Urinary bladder (tissue), 4 donors: ENCODE data around the gene SPATA32. TPM values are rescaled to one million over a fixed set of nuclear protein-coding genes. Genes with fewer than 3 reads are reported as not detected.

Experiments
- DNase-seq: peaks from one replicate; pipeline ENCODE4 v3.0.0-alpha.2; 2015; ENCODE audit errors: extremely low spot score
- H3K27ac ChIP-seq: one replicate; pipeline ENCODE4 v1.5.1; 2013; ENCODE audit warnings: low read depth, mild to moderate bottlenecking, moderate library complexity
- H3K36me3 ChIP-seq: one replicate; pipeline ENCODE4 v1.6.1; 2013; ENCODE audit warnings: mild to moderate bottlenecking, moderate library complexity; ENCODE audit not compliant: insufficient read depth
- H3K4me1 ChIP-seq: one replicate; pipeline ENCODE4 v1.6.1; 2013; ENCODE audit warnings: mild to moderate bottlenecking, moderate library complexity; ENCODE audit not compliant: insufficient read depth
- H3K4me3 ChIP-seq: one replicate; pipeline ENCODE4 v1.5.1; 2013; ENCODE audit warnings: low read depth, low read length
- WGBS: extraction: QIAGEN DNeasy Blood & Tissue Kit; methylation state at CpG from one replicate; pipeline ENCODE4 v1.1.7; 2013; 5-methylcytosine and 5-hydroxymethylcytosine counted together
- polyA plus RNA-seq: library from polyadenylated mRNA; stranded (reverse); fragments of 200-250 nt; gene quantifications from one replicate; pipeline ENCODE4 v1.2.3, GENCODE V29; 2013
- total RNA-seq: library from RNA; depleted of rRNA; stranded (reverse); fragments of >200 nt; gene quantifications from one replicate; pipeline ENCODE4 v1.2.3, GENCODE V29; 2014
- donor health status: healthy with polysubstance abuse.
- donor health status: healthy.

Gene SPATA32
- total and polyA plus RNA-seq, 2 donors: not detected

- Histone ChIP-seq H3K27ac (no peak overlapping the region), H3K4me1 (no peaks in the 10 kb centered on the region), H3K36me3 (peaks cover 7% of the 10 kb centered on the region), H3K4me3 (no peak overlapping the region)
- DNase-seq: no peak
- WGBS: 93% methylated on average over 3 of the region's 3 CpGs
These were observed 9.7 kb upstream of the SPATA32 start for GRCh38 chr17:45271603-45272002.

GRCh38 chr17:45270828-45271418 is 9.0 kb upstream of the SPATA32 start:
- DNase-seq: no peak
- H3K36me3 ChIP-seq: peaks cover 7% of the 10 kb centered on the region
- WGBS: 73% methylated on average over 13 of the region's 13 CpGs
- H3K4me1 ChIP-seq: no peaks in the 10 kb centered on the region
- H3K27ac ChIP-seq: no peak overlapping the region
- no peak overlapping the region for H3K4me3 ChIP-seq

- H3K27ac ChIP-seq: no peak overlapping the region
- H3K36me3 ChIP-seq: peaks cover 7% of the 10 kb centered on the region
- WGBS: 84% methylated on average over 7 of the region's 7 CpGs
- no peak overlapping the region for H3K4me3 ChIP-seq
- no peaks in the 10 kb centered on the region for H3K4me1 ChIP-seq
- DNase-seq: no peak
These were observed 8.0 kb upstream of the SPATA32 start for GRCh38 chr17:45269912-45270311.

- WGBS: 95% methylated on average over 10 of the region's 10 CpGs
- DNase-seq: no peak
- Histone ChIP-seq H3K27ac (no peak overlapping the region), H3K4me1 (no peaks in the 10 kb centered on the region), H3K4me3 (no peak overlapping the region), H3K36me3 (peaks cover 7% of the 10 kb centered on the region)
These were observed 5.7 kb upstream of the SPATA32 start for GRCh38 chr17:45267436-45268055.

- Histone ChIP-seq H3K27ac (no peak overlapping the region), H3K36me3 (peaks cover 7% of the 10 kb centered on the region), H3K4me1 (no peaks in the 10 kb centered on the region), H3K4me3 (no peak overlapping the region)
- 95% methylated on average over 13 of the region's 13 CpGs for WGBS
- no peak for DNase-seq
These were observed 4.6 kb upstream of the SPATA32 start for GRCh38 chr17:45266372-45266926.

GRCh38 chr17:45265821-45266220 is 3.9 kb upstream of the SPATA32 start:
- no peaks in the 10 kb centered on the region for H3K4me1 ChIP-seq
- H3K27ac ChIP-seq: no peak overlapping the region
- peaks cover 7% of the 10 kb centered on the region for H3K36me3 ChIP-seq
- DNase-seq: no peak
- 84% methylated on average over 1 of the region's 1 CpG for WGBS
- H3K4me3 ChIP-seq: no peak overlapping the region

- no peak for DNase-seq
- Histone ChIP-seq H3K4me1 (no peaks in the 10 kb centered on the region), H3K36me3 (peaks cover 3% of the 10 kb centered on the region), H3K4me3 (no peak overlapping the region), H3K27ac (no peak overlapping the region)
- WGBS: 87% methylated on average over 8 of the region's 8 CpGs
These were observed 3.1 kb upstream of the SPATA32 start for GRCh38 chr17:45264988-45265387.

- Histone ChIP-seq H3K36me3 (peaks cover 3% of the 10 kb centered on the region), H3K4me3 (no peak overlapping the region), H3K4me1 (no peaks in the 10 kb centered on the region), H3K27ac (no peak overlapping the region)
- DNase-seq: no peak
- WGBS: 92% methylated on average over 14 of the region's 14 CpGs
These were observed 2.5 kb upstream of the SPATA32 start for GRCh38 chr17:45264430-45264829.

- Histone ChIP-seq H3K4me1 (no peaks in the 10 kb centered on the region), H3K27ac (no peak overlapping the region), H3K36me3 (peaks cover 3% of the 10 kb centered on the region), H3K4me3 (no peak overlapping the region)
- WGBS: 77% methylated on average over 7 of the region's 7 CpGs
- DNase-seq: no peak
These were observed 1.6 kb upstream of the SPATA32 start for GRCh38 chr17:45263477-45263860.

- Histone ChIP-seq H3K36me3 (peaks cover 3% of the 10 kb centered on the region), H3K27ac (no peak overlapping the region), H3K4me3 (peak overlapping the region; percentile 63), H3K4me1 (no peaks in the 10 kb centered on the region)
- DNase-seq: no peak
- WGBS: 51% methylated on average over 18 of the region's 18 CpGs
These were observed 902 bp upstream of the SPATA32 start for GRCh38 chr17:45262516-45263476.

- H3K27ac ChIP-seq: no peak overlapping the region
- H3K4me3 ChIP-seq: no peak overlapping the region
- WGBS: 84% methylated on average over 7 of the region's 7 CpGs
- no peaks in the 10 kb centered on the region for H3K4me1 ChIP-seq
- DNase-seq: no peak
- no peaks in the 10 kb centered on the region for H3K36me3 ChIP-seq
These were observed 1.6 kb downstream of the SPATA32 start for GRCh38 chr17:45260204-45260783.

- no peak overlapping the region for H3K4me3 ChIP-seq
These were observed 2.9 kb downstream of the SPATA32 start for GRCh38 chr17:45258981-45259380.

GRCh38 chr17:45257115-45257514 is 4.8 kb downstream of the SPATA32 start:
- Histone ChIP-seq H3K4me1 (no peaks in the 10 kb centered on the region), H3K36me3 (no peaks in the 10 kb centered on the region), H3K27ac (no peak overlapping the region), H3K4me3 (no peak overlapping the region)
- DNase-seq: no peak
- WGBS: 60% methylated on average over 16 of the region's 16 CpGs

More at GRCh38 chr17:45258981-45259380, 2.9 kb downstream of the SPATA32 start:
- Histone ChIP-seq H3K4me1 (no peaks in the 10 kb centered on the region), H3K36me3 (no peaks in the 10 kb centered on the region), H3K27ac (no peak overlapping the region)
- 69% methylated on average over 5 of the region's 5 CpGs for WGBS
- no peak for DNase-seq
